H9 (cell line): ENCODE results near the gene RALBP1. TPM values are rescaled to one million over a fixed set of nuclear protein-coding genes. Genes with fewer than 3 reads are reported as not detected.
A peak's percentile ranks its signal among the peaks of the same experiment; 100 is the strongest.

Source experiments
- DNase-seq: peaks from one replicate; pipeline ENCODE4 v3.0.0-alpha.2; 2017
- H2AFZ ChIP-seq: one replicate; pipeline ENCODE4 v1.6.1; 2013; ENCODE audit warnings: mild to moderate bottlenecking, low read length, control low read depth, moderate library complexity
- H2AK5ac ChIP-seq: 2 replicates; pipeline ENCODE4 v1.6.1; 2013; ENCODE audit warnings: low read length, control low read depth, mixed read lengths; ENCODE audit not compliant: insufficient read length
- H2BK120ac ChIP-seq: one replicate; pipeline ENCODE4 v1.6.1; 2013; ENCODE audit warnings: low read depth, mild to moderate bottlenecking, low read length, control low read depth, inconsistent platforms; ENCODE audit not compliant: poor library complexity, severe bottlenecking
- H2BK12ac ChIP-seq: 2 replicates; pipeline ENCODE4 v1.6.1; 2013; ENCODE audit warnings: low read length, control low read depth, mixed read lengths, low read depth; ENCODE audit not compliant: insufficient read length
- H2BK15ac ChIP-seq: 2 replicates; pipeline ENCODE4 v1.6.1; 2013; ENCODE audit warnings: low read depth, low read length, control low read depth
- H2BK20ac ChIP-seq: one replicate; pipeline ENCODE4 v1.6.1; 2013; ENCODE audit warnings: low read depth, mild to moderate bottlenecking, low read length, control low read depth, inconsistent platforms; ENCODE audit not compliant: poor library complexity, severe bottlenecking
- H2BK5ac ChIP-seq: 2 replicates; pipeline ENCODE4 v1.6.1; 2013; ENCODE audit warnings: low read length, control low read depth, mixed read lengths; ENCODE audit not compliant: insufficient read length
- H3K14ac ChIP-seq: 2 replicates; pipeline ENCODE4 v1.6.1; 2013; ENCODE audit warnings: low read length, control low read depth; ENCODE audit not compliant: insufficient read depth
- H3K18ac ChIP-seq: 2 replicates; pipeline ENCODE4 v1.6.1; 2013; ENCODE audit warnings: low read depth, mild to moderate bottlenecking, mixed read lengths, low read length, control low read depth; ENCODE audit not compliant: insufficient read length
- H3K23ac ChIP-seq: 2 replicates; pipeline ENCODE4 v1.6.1; 2013; ENCODE audit warnings: low read length, control low read depth, mixed read lengths, low read depth; ENCODE audit not compliant: insufficient read length
- H3K23me2 ChIP-seq: 2 replicates; pipeline ENCODE4 v1.6.1; 2013; ENCODE audit warnings: low read depth, mild to moderate bottlenecking, mixed read lengths, low read length, control low read depth; ENCODE audit not compliant: insufficient read length, poor library complexity, severe bottlenecking
- H3K27ac ChIP-seq: 2 replicates; pipeline ENCODE4 v1.5.1; 2013; ENCODE audit warnings: low read length, control low read depth, mixed read lengths, low read depth; ENCODE audit not compliant: insufficient read length
- H3K27me3 ChIP-seq: 2 replicates; pipeline ENCODE4 v1.6.1; 2013; ENCODE audit warnings: low read length, control low read depth, inconsistent platforms; ENCODE audit not compliant: insufficient read depth
- H3K4ac ChIP-seq: 2 replicates; pipeline ENCODE4 v1.6.1; 2013; ENCODE audit warnings: low read depth, mild to moderate bottlenecking, control low read depth, inconsistent platforms, low read length, moderate library complexity
- H3K4me1 ChIP-seq: 2 replicates; pipeline ENCODE4 v1.6.1; 2013; ENCODE audit warnings: low read length, control low read depth, inconsistent platforms; ENCODE audit not compliant: insufficient read depth
- H3K4me2 ChIP-seq: 2 replicates; pipeline ENCODE4 v1.6.1; 2013; ENCODE audit warnings: low read length, control low read depth, mixed read lengths; ENCODE audit not compliant: insufficient read length, insufficient read depth
- H3K56ac ChIP-seq: 2 replicates; pipeline ENCODE4 v1.6.1; 2013; ENCODE audit warnings: low read depth, mild to moderate bottlenecking, mixed read lengths, low read length, control low read depth; ENCODE audit not compliant: insufficient read length
- H3K79me1 ChIP-seq: 2 replicates; pipeline ENCODE4 v1.6.1; 2013; ENCODE audit warnings: low read depth, mild to moderate bottlenecking, moderate library complexity, low read length, control low read depth, inconsistent platforms; ENCODE audit not compliant: insufficient read depth, poor library complexity, severe bottlenecking
- H3K79me2 ChIP-seq: 2 replicates; pipeline ENCODE4 v1.6.1; 2013; ENCODE audit warnings: low read length, control low read depth, inconsistent platforms; ENCODE audit not compliant: insufficient read depth
- H3K9ac ChIP-seq: 2 replicates; pipeline ENCODE4 v1.6.1; 2013; ENCODE audit warnings: low read length, control low read depth, mixed read lengths; ENCODE audit not compliant: insufficient read length; ENCODE audit errors: extremely low read depth
- H3K9me3 ChIP-seq: one replicate; pipeline ENCODE4 v1.6.1; 2013; ENCODE audit warnings: low read depth, low read length, inconsistent platforms; ENCODE audit not compliant: control insufficient read depth
- H3T11ph ChIP-seq: one replicate; pipeline ENCODE4 v1.6.1; 2013; ENCODE audit warnings: mild to moderate bottlenecking, low read length, control low read depth, inconsistent platforms
- H4K20me1 ChIP-seq: one replicate; pipeline ENCODE4 v1.6.1; 2013; ENCODE audit not compliant: control insufficient read depth, insufficient read length, insufficient read depth
- H4K5ac ChIP-seq: 2 replicates; pipeline ENCODE4 v1.6.1; 2013; ENCODE audit warnings: low read depth, mild to moderate bottlenecking, mixed read lengths, low read length, control low read depth; ENCODE audit not compliant: insufficient read length
- H4K8ac ChIP-seq: replicated peaks from 2 replicates; pipeline ENCODE4 v1.6.1; 2013; ENCODE audit warnings: low read length, control low read depth, mixed read lengths, low read depth; ENCODE audit not compliant: insufficient read length
- H4K91ac ChIP-seq: 2 replicates; pipeline ENCODE4 v1.6.1; 2013; ENCODE audit warnings: low read depth, mild to moderate bottlenecking, moderate library complexity, mixed read lengths, low read length, control low read depth; ENCODE audit not compliant: insufficient read length
- H3K27ac Mint-ChIP-seq, 3 experiments: 2 replicates in 2 of 3; 3 replicates in 1 of 3; pipeline ENCODE4 v1.8.0; 2020 to 2021; ENCODE audit warnings: mixed read lengths in 3 of 3, mild to moderate bottlenecking in 1 of 3, moderate library complexity in 1 of 3
- H3K27me3 Mint-ChIP-seq: 2 replicates; pipeline ENCODE4 v1.8.0; 2021; ENCODE audit warnings: low read depth, mild to moderate bottlenecking, moderate library complexity, mixed read lengths
- H3K36me3 Mint-ChIP-seq, 3 experiments: 2 replicates in 2 of 3; 3 replicates in 1 of 3; pipeline ENCODE4 v1.8.0; 2020 to 2021; ENCODE audit warnings: low read depth in 3 of 3, mixed read lengths in 3 of 3; ENCODE audit not compliant: insufficient read depth in 1 of 3
- H3K4me1 Mint-ChIP-seq, 2 experiments: 2 replicates each; pipeline ENCODE4 v1.8.0; 2020; ENCODE audit warnings: mixed read lengths in 2 of 2
- H3K4me3 Mint-ChIP-seq, 2 experiments: 2 replicates in 1 of 2; 3 replicates in 1 of 2; pipeline ENCODE4 v1.8.0; 2020 to 2021; ENCODE audit warnings: mild to moderate bottlenecking in 2 of 2, mixed read lengths in 2 of 2, moderate library complexity in 1 of 2
- H3K9me3 Mint-ChIP-seq, 2 experiments: 2 replicates in 1 of 2; 3 replicates in 1 of 2; pipeline ENCODE4 v1.8.0; 2020; ENCODE audit warnings: mild to moderate bottlenecking in 2 of 2, mixed read lengths in 2 of 2, moderate library complexity in 1 of 2
- WGBS: extraction: QIAGEN DNeasy Blood & Tissue Kit; methylation state at CpG from one replicate; pipeline ENCODE4 v1.1.7; 2013; ENCODE audit warnings: missing lambda C conversion rate, low lambda C conversion rate, mixed read lengths; ENCODE audit not compliant: insufficient read length; ENCODE audit errors: extremely low coverage; 5-methylcytosine and 5-hydroxymethylcytosine counted together
- total RNA-seq: library from RNA; stranded (reverse); gene quantifications from 2 replicates; pipeline ENCODE4 v1.2.1, GENCODE V29; 2021
- TF ChIP-seq, protein P1 (sequence below): fragments of 200-600 bp; sonication (generic); conservative IDR thresholded peaks from 3 replicates; pipeline ENCODE4 v1.8.0; 2021; ENCODE audit warnings: antibody characterized with exemption, mild to moderate bottlenecking

Gene RALBP1
- total RNA-seq, 1 experiment from 2014 or later: 51.0 TPM

DNA sequence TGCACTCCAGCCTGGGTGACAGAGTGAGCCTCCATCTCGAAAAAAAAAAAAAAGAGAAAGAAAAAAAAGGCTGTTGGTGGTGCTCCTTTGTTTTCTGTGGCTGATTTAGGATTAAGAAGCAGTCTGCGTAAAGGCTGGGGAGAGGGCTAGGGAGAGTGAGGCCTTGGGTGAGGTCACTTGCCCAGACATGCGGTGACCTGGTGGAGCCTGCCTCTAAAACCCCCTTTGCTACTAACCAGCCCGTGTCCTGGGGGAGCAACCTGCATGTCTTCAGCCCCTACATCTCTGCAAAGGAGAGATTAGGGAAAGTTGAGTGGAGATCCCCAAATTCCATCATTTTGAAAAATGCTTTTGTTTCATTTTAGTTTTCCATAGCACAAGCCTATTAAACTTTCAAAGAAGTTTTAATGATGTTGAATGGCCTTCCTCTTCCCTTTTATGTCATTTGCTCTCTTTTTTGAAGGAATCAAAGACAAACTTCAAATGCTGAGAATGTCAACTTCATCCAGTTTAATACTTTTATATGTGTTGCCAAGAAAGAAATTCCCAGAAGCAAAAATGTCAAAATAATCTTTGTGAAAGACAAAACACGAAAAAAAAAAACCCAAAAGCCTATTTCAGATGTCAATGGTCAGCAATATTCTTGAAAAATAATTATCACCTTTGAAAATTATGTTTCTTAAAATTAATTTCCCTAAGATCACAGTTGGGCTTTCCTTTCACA is 38.9 kb upstream of the RALBP1 start:
- Histone ChIP-seq H4K5ac (no peak overlapping the region), H2BK12ac (no peak overlapping the region), H2AFZ (peak overlapping the region; percentile 59), H3K56ac (no peak overlapping the region), H3K23ac (no peak overlapping the region), H3K9ac (no peak overlapping the region), H3K9me3 (no peaks in the 10 kb centered on the region), H2BK15ac (no peak overlapping the region), H4K20me1 (no peaks in the 10 kb centered on the region), H3K4ac (no peak overlapping the region; the same call in 1 of the 2 replicates), H3K79me1 (no peaks in the 10 kb centered on the region), H2BK5ac (no peak overlapping the region), H3K18ac (no peak overlapping the region), H3K4me1 (peaks cover 3% of the 10 kb centered on the region; the same call in 1 of the 2 replicates), H3K79me2 (no peaks in the 10 kb centered on the region), H3K23me2 (no peaks in the 10 kb centered on the region), H2BK120ac (peak overlapping the region; percentile 19), H4K8ac (no peak overlapping the region), H3K27ac (no peak overlapping the region), H4K91ac (no peak overlapping the region), H3T11ph (no peak overlapping the region), H3K27me3 (no peaks in the 10 kb centered on the region), H2AK5ac (no peak overlapping the region), H3K4me2 (no peak overlapping the region), H2BK20ac (no peak overlapping the region), H3K14ac (0 out of 2 replicates have a peak overlapping the region, but pooled peaks have one; percentile 56)
- Mint-ChIP-seq H3K27ac (peak overlapping the region in 2 of 3 experiments; percentile 74 to 85; a peak in 4 of 7 replicates), H3K4me3 (no peak overlapping the region), H3K9me3 (peaks cover 3 to 4% of the 10 kb centered on the region in 2 experiments; a peak in 2 of 5 replicates), H3K36me3 (peaks cover 0 to 6% (median 1%) of the 10 kb centered on the region in 3 experiments; a peak in 2 of 7 replicates), H3K4me1 (peaks cover 22 to 29% of the 10 kb centered on the region in 2 experiments), H3K27me3 (peaks cover 2% of the 10 kb centered on the region; the same call in 1 of the 2 replicates)
- TF ChIP-seq, protein P1, sequence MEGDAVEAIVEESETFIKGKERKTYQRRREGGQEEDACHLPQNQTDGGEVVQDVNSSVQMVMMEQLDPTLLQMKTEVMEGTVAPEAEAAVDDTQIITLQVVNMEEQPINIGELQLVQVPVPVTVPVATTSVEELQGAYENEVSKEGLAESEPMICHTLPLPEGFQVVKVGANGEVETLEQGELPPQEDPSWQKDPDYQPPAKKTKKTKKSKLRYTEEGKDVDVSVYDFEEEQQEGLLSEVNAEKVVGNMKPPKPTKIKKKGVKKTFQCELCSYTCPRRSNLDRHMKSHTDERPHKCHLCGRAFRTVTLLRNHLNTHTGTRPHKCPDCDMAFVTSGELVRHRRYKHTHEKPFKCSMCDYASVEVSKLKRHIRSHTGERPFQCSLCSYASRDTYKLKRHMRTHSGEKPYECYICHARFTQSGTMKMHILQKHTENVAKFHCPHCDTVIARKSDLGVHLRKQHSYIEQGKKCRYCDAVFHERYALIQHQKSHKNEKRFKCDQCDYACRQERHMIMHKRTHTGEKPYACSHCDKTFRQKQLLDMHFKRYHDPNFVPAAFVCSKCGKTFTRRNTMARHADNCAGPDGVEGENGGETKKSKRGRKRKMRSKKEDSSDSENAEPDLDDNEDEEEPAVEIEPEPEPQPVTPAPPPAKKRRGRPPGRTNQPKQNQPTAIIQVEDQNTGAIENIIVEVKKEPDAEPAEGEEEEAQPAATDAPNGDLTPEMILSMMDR: no peak
- no peak for DNase-seq
- no CpG with 5 or more reads among the region's 5 CpGs for WGBS
